C4-2B (cell line): ENCODE data around the gene SEPTIN14.

Experiments
- ZFX ChIP-seq: fragments of 450-650 bp; IDR thresholded peaks from 2 replicates; pipeline ENCODE4 v1.6.1; 2017
- TF ChIP-seq, protein P1 (sequence below): fragments of 450-650 bp; conservative IDR thresholded peaks from 2 replicates; pipeline ENCODE4 v1.5.1; 2017; ENCODE audit warnings: mild to moderate bottlenecking

DNA sequence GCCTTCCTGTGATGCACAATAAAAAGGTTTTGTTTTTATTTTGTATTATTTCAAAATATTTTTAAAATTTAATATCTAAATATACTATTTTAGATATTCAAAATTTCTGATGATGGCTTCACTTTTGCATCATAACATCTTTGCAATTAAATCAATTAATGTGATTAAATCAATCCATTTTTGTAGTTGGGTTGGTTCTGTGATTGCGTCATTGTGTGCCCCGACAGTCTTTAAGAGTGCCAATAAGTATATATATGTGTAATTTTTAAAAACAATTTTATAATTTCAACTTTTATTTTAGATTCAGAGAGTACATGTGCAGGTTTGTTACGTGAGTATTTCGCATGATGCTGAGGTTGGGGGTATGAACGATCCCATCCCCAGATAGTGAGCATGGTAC lies 70.5 kb downstream of the SEPTIN14 start:
- TF ChIP-seq, protein P1, sequence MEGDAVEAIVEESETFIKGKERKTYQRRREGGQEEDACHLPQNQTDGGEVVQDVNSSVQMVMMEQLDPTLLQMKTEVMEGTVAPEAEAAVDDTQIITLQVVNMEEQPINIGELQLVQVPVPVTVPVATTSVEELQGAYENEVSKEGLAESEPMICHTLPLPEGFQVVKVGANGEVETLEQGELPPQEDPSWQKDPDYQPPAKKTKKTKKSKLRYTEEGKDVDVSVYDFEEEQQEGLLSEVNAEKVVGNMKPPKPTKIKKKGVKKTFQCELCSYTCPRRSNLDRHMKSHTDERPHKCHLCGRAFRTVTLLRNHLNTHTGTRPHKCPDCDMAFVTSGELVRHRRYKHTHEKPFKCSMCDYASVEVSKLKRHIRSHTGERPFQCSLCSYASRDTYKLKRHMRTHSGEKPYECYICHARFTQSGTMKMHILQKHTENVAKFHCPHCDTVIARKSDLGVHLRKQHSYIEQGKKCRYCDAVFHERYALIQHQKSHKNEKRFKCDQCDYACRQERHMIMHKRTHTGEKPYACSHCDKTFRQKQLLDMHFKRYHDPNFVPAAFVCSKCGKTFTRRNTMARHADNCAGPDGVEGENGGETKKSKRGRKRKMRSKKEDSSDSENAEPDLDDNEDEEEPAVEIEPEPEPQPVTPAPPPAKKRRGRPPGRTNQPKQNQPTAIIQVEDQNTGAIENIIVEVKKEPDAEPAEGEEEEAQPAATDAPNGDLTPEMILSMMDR = no peak
- no peak for TF ChIP-seq ZFX
